K562 treated with DMSO at 1 percent for 24 hours (cell line): Measurements from ENCODE around the gene PLEKHG4. TPM values are rescaled to one million over a fixed set of nuclear protein-coding genes. Genes with fewer than 3 reads are reported as not detected.

Experiments used
- total RNA-seq: library from RNA; unstranded; fragments of 300-600 nt; gene quantifications from 2 replicates; pipeline ENCODE4 v1.2.3, GENCODE V29; 2022; ENCODE audit warnings: low read depth; ENCODE audit not compliant: insufficient read depth

The PLEKHG4 gene
- 22.7 and 31.6 TPM in 2 replicates for total RNA-seq

GRCh38 chr16:67279296-67280089 lies at the start of gene PLEKHG4:
Gene PLEKHG4 (plus strand): TSS chr16:67279532. CDS start chr16:67280045, 513 bp downstream.

GRCh38 chr16:67247192-67248072 lies 31.9 kb upstream of the PLEKHG4 start, which contains the start of gene FHOD1:
Gene FHOD1 (minus strand): TSS chr16:67247481. CDS start chr16:67247410, 71 bp downstream.

GRCh38 chr16:67248401-67249177 lies 30.7 kb upstream of the PLEKHG4 start, which contains the start of gene SLC9A5:
Gene SLC9A5 (plus strand): TSS chr16:67248979. CDS start chr16:67249015, 36 bp downstream.

GRCh38 chr16:67326472-67327309 lies 47.4 kb downstream of the PLEKHG4 start, which contains the start of the genes KCTD19 and LRRC36:
Gene KCTD19 (minus strand): TSS chr16:67326741. CDS start chr16:67326707, 34 bp downstream.
Gene LRRC36 (plus strand): TSS chr16:67326815. CDS start chr16:67326863, 48 bp downstream.

Other genes with a start within 250 kb of the PLEKHG4 start
- gene PHAF1, start 169.6 kb upstream of the PLEKHG4 start, total RNA-seq = 9.1 and 12.1 TPM in 2 replicates
- 8.1 and 8.9 TPM in 2 replicates for gene B3GNT9, start 128.5 kb upstream of the PLEKHG4 start, total RNA-seq
- gene TRADD, start 119.6 kb upstream of the PLEKHG4 start, total RNA-seq = 65.4 and 73.5 TPM in 2 replicates
- gene FBXL8, start 119.6 kb upstream of the PLEKHG4 start, total RNA-seq = 20.0 and 26.4 TPM in 2 replicates
- 16.5 and 21.1 TPM in 2 replicates for gene HSF4, start 114.8 kb upstream of the PLEKHG4 start, total RNA-seq
- 23.2 and 28.7 TPM in 2 replicates for gene NOL3, start 109.0 kb upstream of the PLEKHG4 start, total RNA-seq
- 27.3 and 27.5 TPM in 2 replicates for gene MATCAP1, start 95.6 kb upstream of the PLEKHG4 start, total RNA-seq
- gene EXOC3L1, start 89.4 kb upstream of the PLEKHG4 start, total RNA-seq = 0.37 TPM in 1 of 2 replicates, not detected in the other
- 92.4 and 95.4 TPM in 2 replicates for gene E2F4, start 87.4 kb upstream of the PLEKHG4 start, total RNA-seq
- 3.3 and 4.0 TPM in 2 replicates for gene ELMO3, start 80.4 kb upstream of the PLEKHG4 start, total RNA-seq
- gene TMEM208, start 52.4 kb upstream of the PLEKHG4 start, total RNA-seq = 64.1 and 69.2 TPM in 2 replicates
- 49.4 and 55.6 TPM in 2 replicates for gene FHOD1, start 32.1 kb upstream of the PLEKHG4 start, total RNA-seq
- gene SLC9A5, start 30.6 kb upstream of the PLEKHG4 start, total RNA-seq = 2.0 and 2.4 TPM in 2 replicates
- 0.22 and 2.7 TPM in 2 replicates for gene KCTD19, start 47.2 kb downstream of the PLEKHG4 start, total RNA-seq
- 0.15 TPM in 1 of 2 replicates, not detected in the other for gene LRRC36, start 47.3 kb downstream of the PLEKHG4 start, total RNA-seq
- gene TPPP3, start 114.0 kb downstream of the PLEKHG4 start, total RNA-seq = 0.61 TPM in 1 of 2 replicates, not detected in the other
- gene ZDHHC1, start 136.9 kb downstream of the PLEKHG4 start, total RNA-seq = 0.24 and 0.64 TPM in 2 replicates
- 0.28 TPM in 1 of 2 replicates, not detected in the other for gene HSD11B2, start 151.6 kb downstream of the PLEKHG4 start, total RNA-seq
- gene ATP6V0D1, start 201.6 kb downstream of the PLEKHG4 start, total RNA-seq = 204 and 205 TPM in 2 replicates
- gene AGRP, start 204.0 kb downstream of the PLEKHG4 start, total RNA-seq = not detected in 2 replicates
- gene RIPOR1, start 249.3 kb downstream of the PLEKHG4 start, total RNA-seq = 13.1 and 20.4 TPM in 2 replicates